Measurements from ENCODE around the gene CPED1.

Gene CPED1

GRCh38 chr7:121294448-121294992, 306.0 kb downstream of the CPED1 start:
- Histone ChIP-seq H3K9me3 (ENCODE audit: control insufficient read depth, insufficient read depth, low read length) (no peaks in the 10 kb centered on the region), H3K27ac (ENCODE audit: low read length) (no peak overlapping the region), H3K27me3 (ENCODE audit: control insufficient read depth, insufficient read depth, low read length) (no peaks in the 10 kb centered on the region), H3K4me1 (ENCODE audit: control insufficient read depth, insufficient read depth, low read length) (no peaks in the 10 kb centered on the region), H3K36me3 (ENCODE audit: control insufficient read depth, insufficient read depth, low read length) (no peaks in the 10 kb centered on the region), H3K4me3 (ENCODE audit: low read length) (no peak overlapping the region)
- DNase-seq (ENCODE audit: low read depth, low spot score): no peak
- WGBS (ENCODE audit: insufficient coverage, insufficient read length): no CpG with 5 or more reads among the region's 2 CpGs

GRCh38 chr7:121297843-121298242, 309.3 kb downstream of the CPED1 start:
- no peaks in the 10 kb centered on the region for H3K27me3 ChIP-seq (ENCODE audit: control insufficient read depth, insufficient read depth, low read length)
- no peak for DNase-seq (ENCODE audit: low read depth, low spot score)
- no peak overlapping the region for H3K4me3 ChIP-seq (ENCODE audit: low read length)
- no peak overlapping the region for H3K27ac ChIP-seq (ENCODE audit: low read length)
- no CpG with 5 or more reads among the region's 2 CpGs for WGBS (ENCODE audit: insufficient coverage, insufficient read length)
- no peaks in the 10 kb centered on the region for H3K9me3 ChIP-seq (ENCODE audit: control insufficient read depth, insufficient read depth, low read length)
- no peaks in the 10 kb centered on the region for H3K4me1 ChIP-seq (ENCODE audit: control insufficient read depth, insufficient read depth, low read length)
- H3K36me3 ChIP-seq (ENCODE audit: control insufficient read depth, insufficient read depth, low read length): no peaks in the 10 kb centered on the region

- WGBS (ENCODE audit: insufficient coverage, insufficient read length): no CpG with 5 or more reads among the region's 2 CpGs
- H3K36me3 ChIP-seq (ENCODE audit: control insufficient read depth, insufficient read depth, low read length): no peaks in the 10 kb centered on the region
- no peaks in the 10 kb centered on the region for H3K4me1 ChIP-seq (ENCODE audit: control insufficient read depth, insufficient read depth, low read length)
- no peaks in the 10 kb centered on the region for H3K9me3 ChIP-seq (ENCODE audit: control insufficient read depth, insufficient read depth, low read length)
- no peak overlapping the region for H3K27ac ChIP-seq (ENCODE audit: low read length)
- no peak overlapping the region for H3K4me3 ChIP-seq (ENCODE audit: low read length)
- H3K27me3 ChIP-seq (ENCODE audit: control insufficient read depth, insufficient read depth, low read length): no peaks in the 10 kb centered on the region
- DNase-seq (ENCODE audit: low read depth, low spot score): no peak
These were observed 310.3 kb downstream of the CPED1 start for GRCh38 chr7:121298831-121299239.

- WGBS (ENCODE audit: insufficient coverage, insufficient read length): no CpG with 5 or more reads among the region's 2 CpGs
- no peaks in the 10 kb centered on the region for H3K4me1 ChIP-seq (ENCODE audit: control insufficient read depth, insufficient read depth, low read length)
These were observed 312.3 kb downstream of the CPED1 start for GRCh38 chr7:121300685-121301420.

GRCh38 chr7:121301446-121302213, 313.1 kb downstream of the CPED1 start:
- no CpG with 5 or more reads among the region's 9 CpGs for WGBS (ENCODE audit: insufficient coverage, insufficient read length)
- Histone ChIP-seq H3K36me3 (ENCODE audit: control insufficient read depth, insufficient read depth, low read length) (no peaks in the 10 kb centered on the region), H3K27ac (ENCODE audit: low read length) (no peak overlapping the region), H3K4me3 (ENCODE audit: low read length) (no peak overlapping the region), H3K4me1 (ENCODE audit: control insufficient read depth, insufficient read depth, low read length) (no peaks in the 10 kb centered on the region), H3K9me3 (ENCODE audit: control insufficient read depth, insufficient read depth, low read length) (no peaks in the 10 kb centered on the region), H3K27me3 (ENCODE audit: control insufficient read depth, insufficient read depth, low read length) (no peaks in the 10 kb centered on the region)
- no peak for DNase-seq (ENCODE audit: low read depth, low spot score)

More at GRCh38 chr7:121300685-121301420, 312.3 kb downstream of the CPED1 start:
- Histone ChIP-seq H3K4me3 (ENCODE audit: low read length) (no peak overlapping the region), H3K9me3 (ENCODE audit: control insufficient read depth, insufficient read depth, low read length) (no peaks in the 10 kb centered on the region), H3K27ac (ENCODE audit: low read length) (no peak overlapping the region), H3K27me3 (ENCODE audit: control insufficient read depth, insufficient read depth, low read length) (no peaks in the 10 kb centered on the region), H3K36me3 (ENCODE audit: control insufficient read depth, insufficient read depth, low read length) (no peaks in the 10 kb centered on the region)
- DNase-seq (ENCODE audit: low read depth, low spot score): no peak

- no peak overlapping the region for H3K27ac ChIP-seq (ENCODE audit: low read length)
- WGBS (ENCODE audit: insufficient coverage, insufficient read length): no CpG with 5 or more reads among the region's 8 CpGs
- no peaks in the 10 kb centered on the region for H3K4me1 ChIP-seq (ENCODE audit: control insufficient read depth, insufficient read depth, low read length)
- H3K9me3 ChIP-seq (ENCODE audit: control insufficient read depth, insufficient read depth, low read length): no peaks in the 10 kb centered on the region
- no peak overlapping the region for H3K4me3 ChIP-seq (ENCODE audit: low read length)
- H3K27me3 ChIP-seq (ENCODE audit: control insufficient read depth, insufficient read depth, low read length): no peaks in the 10 kb centered on the region
- H3K36me3 ChIP-seq (ENCODE audit: control insufficient read depth, insufficient read depth, low read length): no peaks in the 10 kb centered on the region
- DNase-seq (ENCODE audit: low read depth, low spot score): no peak
These were observed 313.8 kb downstream of the CPED1 start for GRCh38 chr7:121302214-121302745.

- no peak for DNase-seq (ENCODE audit: low read depth, low spot score)
- Histone ChIP-seq H3K9me3 (ENCODE audit: control insufficient read depth, insufficient read depth, low read length) (no peaks in the 10 kb centered on the region), H3K36me3 (ENCODE audit: control insufficient read depth, insufficient read depth, low read length) (no peaks in the 10 kb centered on the region), H3K27ac (ENCODE audit: low read length) (no peak overlapping the region), H3K4me1 (ENCODE audit: control insufficient read depth, insufficient read depth, low read length) (no peaks in the 10 kb centered on the region), H3K27me3 (ENCODE audit: control insufficient read depth, insufficient read depth, low read length) (no peaks in the 10 kb centered on the region), H3K4me3 (ENCODE audit: low read length) (no peak overlapping the region)
- 100% methylated on average over 1 of the region's 6 CpGs for WGBS (ENCODE audit: insufficient coverage, insufficient read length)
These were observed 315.1 kb downstream of the CPED1 start for GRCh38 chr7:121303422-121304101.

- no peak overlapping the region for H3K4me3 ChIP-seq (ENCODE audit: low read length)
These were observed 315.7 kb downstream of the CPED1 start for GRCh38 chr7:121304102-121304658.

GRCh38 chr7:121305109-121305508, 316.6 kb downstream of the CPED1 start:
- no peaks in the 10 kb centered on the region for H3K4me1 ChIP-seq (ENCODE audit: control insufficient read depth, insufficient read depth, low read length)
- H3K27me3 ChIP-seq (ENCODE audit: control insufficient read depth, insufficient read depth, low read length): no peaks in the 10 kb centered on the region
- no peak for DNase-seq (ENCODE audit: low read depth, low spot score)
- no peak overlapping the region for H3K27ac ChIP-seq (ENCODE audit: low read length)
- H3K4me3 ChIP-seq (ENCODE audit: low read length): no peak overlapping the region
- WGBS (ENCODE audit: insufficient coverage, insufficient read length): no CpG with 5 or more reads among the region's 3 CpGs
- no peaks in the 10 kb centered on the region; the same call in 1 of the 2 replicates for H3K9me3 ChIP-seq (ENCODE audit: control insufficient read depth, insufficient read depth, low read length)
- no peaks in the 10 kb centered on the region for H3K36me3 ChIP-seq (ENCODE audit: control insufficient read depth, insufficient read depth, low read length)

More at GRCh38 chr7:121304102-121304658, 315.7 kb downstream of the CPED1 start:
- H3K27ac ChIP-seq (ENCODE audit: low read length): no peak overlapping the region
- no peaks in the 10 kb centered on the region for H3K27me3 ChIP-seq (ENCODE audit: control insufficient read depth, insufficient read depth, low read length)
- no peaks in the 10 kb centered on the region for H3K36me3 ChIP-seq (ENCODE audit: control insufficient read depth, insufficient read depth, low read length)
- no peaks in the 10 kb centered on the region for H3K4me1 ChIP-seq (ENCODE audit: control insufficient read depth, insufficient read depth, low read length)
- 100% methylated on average over 1 of the region's 1 CpG for WGBS (ENCODE audit: insufficient coverage, insufficient read length)
- no peak for DNase-seq (ENCODE audit: low read depth, low spot score)
- H3K9me3 ChIP-seq (ENCODE audit: control insufficient read depth, insufficient read depth, low read length): no peaks in the 10 kb centered on the region

GRCh38 chr7:121306565-121306964, 318.1 kb downstream of the CPED1 start:
- WGBS (ENCODE audit: insufficient coverage, insufficient read length): no CpG with 5 or more reads among the region's 3 CpGs
- Histone ChIP-seq H3K4me3 (ENCODE audit: low read length) (no peak overlapping the region), H3K27me3 (ENCODE audit: control insufficient read depth, insufficient read depth, low read length) (no peaks in the 10 kb centered on the region), H3K4me1 (ENCODE audit: control insufficient read depth, insufficient read depth, low read length) (no peaks in the 10 kb centered on the region), H3K9me3 (ENCODE audit: control insufficient read depth, insufficient read depth, low read length) (no peaks in the 10 kb centered on the region; the same call in 1 of the 2 replicates), H3K36me3 (ENCODE audit: control insufficient read depth, insufficient read depth, low read length) (no peaks in the 10 kb centered on the region), H3K27ac (ENCODE audit: low read length) (no peak overlapping the region)
- DNase-seq (ENCODE audit: low read depth, low spot score): no peak

All from iPS DF 6.9 (cell line).